Adrenal gland (tissue), 5 donors: ENCODE measurements around the gene PAXX.

Experiments
- CTCF ChIP-seq, 6 experiments: fragments of 450-650 bp in 4 of 6; fragments of 200-600 bp in 2 of 6; sonication (generic) in 1 of 6; IDR thresholded peaks; 1 replicate in 5 of 6; 2 replicates in 1 of 6; pipeline versions ENCODE4 v1.5.1 to v1.8.0; 2016 to 2021; ENCODE audit warnings: antibody characterized with exemption in 6 of 6, mild to moderate bottlenecking in 2 of 6, moderate library complexity in 1 of 6
- POLR2A ChIP-seq, 2 donors: fragments of 450-650 bp; IDR thresholded peaks; one replicate each; pipeline ENCODE4 v1.6.1; 2017; ENCODE audit warnings: antibody characterized with exemption in 2 of 2, mild to moderate bottlenecking in 2 of 2, moderate library complexity in 1 of 2
- donor health status: DM: no; HTN: no; CAD: no.

GRCh38 chr9:137037035-137037434 lies 44.8 kb downstream of the PAXX start:
- TF ChIP-seq CTCF (IDR thresholded peaks at IDR 0.05) (no peak), POLR2A (IDR thresholded peaks at IDR 0.05) (no peak)
